ENCODE results near the gene MTCL3.

The MTCL3 gene

GRCh38 chr6:127477658-127478057 lies 41.5 kb downstream of the MTCL3 start:
- H3K9ac ChIP-seq (ENCODE audit: low read depth, low read length) = no peak overlapping the region
- TF ChIP-seq EZH2 (IDR thresholded peaks at IDR 0.05; ENCODE audit: borderline replicate concordance, low read depth, low read length, severe bottlenecking) (no peak), CTCF (IDR thresholded peaks at IDR 0.05; ENCODE audit: borderline replicate concordance, extremely low read depth, low read length, poor library complexity, severe bottlenecking) (no peak)
- no peaks in the 10 kb centered on the region for H3K79me2 ChIP-seq (ENCODE audit: insufficient read depth, low read length)
- ATAC-seq (ENCODE audit: insufficient read depth, low read depth) (no peak), DNase-seq (no peak)
- H3K27ac ChIP-seq (ENCODE audit: low read length) = no peak overlapping the region
- no peak overlapping the region for H3K4me2 ChIP-seq (ENCODE audit: insufficient read depth, low read length)
- no peak overlapping the region for H2AFZ ChIP-seq (ENCODE audit: low read depth, low read length)
- H3K36me3 ChIP-seq (ENCODE audit: insufficient read depth, low read length) = 0 out of 2 replicates have a peak, but pooled peaks cover 4% of the 10 kb centered on the region
- H4K20me1 ChIP-seq (ENCODE audit: insufficient read depth, low read length) = no peaks in the 10 kb centered on the region
- H3K4me3 ChIP-seq (ENCODE audit: low read depth in 1 of 2, low read length in 2 of 2) = no peak overlapping the region
- no peaks in the 10 kb centered on the region for H3K27me3 ChIP-seq (ENCODE audit: insufficient read depth, low read length, poor library complexity)
- H3K9me3 ChIP-seq (ENCODE audit: insufficient read depth, low read length, severe bottlenecking) = no peaks in the 10 kb centered on the region
- H3K4me1 ChIP-seq (ENCODE audit: insufficient read depth, low read length) = no peaks in the 10 kb centered on the region

- H3K9ac ChIP-seq (ENCODE audit: low read depth, low read length) = no peak overlapping the region
- H3K9me3 ChIP-seq (ENCODE audit: insufficient read depth, low read length, severe bottlenecking) = no peaks in the 10 kb centered on the region
- ATAC-seq (ENCODE audit: insufficient read depth, low read depth) = no peak
- no peaks in the 10 kb centered on the region for H3K79me2 ChIP-seq (ENCODE audit: insufficient read depth, low read length)
- no peak for DNase-seq
- no peak overlapping the region for H3K4me3 ChIP-seq (ENCODE audit: low read depth in 1 of 2, low read length in 2 of 2)
- no peaks in the 10 kb centered on the region for H3K4me1 ChIP-seq (ENCODE audit: insufficient read depth, low read length)
- H3K4me2 ChIP-seq (ENCODE audit: insufficient read depth, low read length) = no peak overlapping the region
- no peak overlapping the region for H2AFZ ChIP-seq (ENCODE audit: low read depth, low read length)
- no peak overlapping the region for H3K27ac ChIP-seq (ENCODE audit: low read length)
- H3K27me3 ChIP-seq (ENCODE audit: insufficient read depth, low read length, poor library complexity) = no peaks in the 10 kb centered on the region
- no peaks in the 10 kb centered on the region for H4K20me1 ChIP-seq (ENCODE audit: insufficient read depth, low read length)
- 0 out of 2 replicates have a peak, but pooled peaks cover 4% of the 10 kb centered on the region for H3K36me3 ChIP-seq (ENCODE audit: insufficient read depth, low read length)
- no peak for TF ChIP-seq CTCF (IDR thresholded peaks at IDR 0.05; ENCODE audit: borderline replicate concordance, extremely low read depth, low read length, poor library complexity, severe bottlenecking)
- no peak for TF ChIP-seq EZH2 (IDR thresholded peaks at IDR 0.05; ENCODE audit: borderline replicate concordance, low read depth, low read length, severe bottlenecking)
Measured at GRCh38 chr6:127475823-127476176, 43.3 kb downstream of the MTCL3 start.

- no peak for ATAC-seq (ENCODE audit: insufficient read depth, low read depth)
- Histone ChIP-seq H3K36me3 (ENCODE audit: insufficient read depth, low read length) (0 out of 2 replicates have a peak, but pooled peaks cover 4% of the 10 kb centered on the region), H3K27ac (ENCODE audit: low read length) (no peak overlapping the region)
Measured at GRCh38 chr6:127475135-127475822, 43.9 kb downstream of the MTCL3 start.

More at GRCh38 chr6:127475135-127475822, 43.9 kb downstream of the MTCL3 start:
- no peak overlapping the region for H2AFZ ChIP-seq (ENCODE audit: low read depth, low read length)
- DNase-seq = no peak
- no peaks in the 10 kb centered on the region for H3K4me1 ChIP-seq (ENCODE audit: insufficient read depth, low read length)
- no peaks in the 10 kb centered on the region for H3K79me2 ChIP-seq (ENCODE audit: insufficient read depth, low read length)
- H3K9me3 ChIP-seq (ENCODE audit: insufficient read depth, low read length, severe bottlenecking) = no peaks in the 10 kb centered on the region
- H3K4me2 ChIP-seq (ENCODE audit: insufficient read depth, low read length) = no peak overlapping the region
- no peaks in the 10 kb centered on the region for H4K20me1 ChIP-seq (ENCODE audit: insufficient read depth, low read length)
- TF ChIP-seq EZH2 (IDR thresholded peaks at IDR 0.05; ENCODE audit: borderline replicate concordance, low read depth, low read length, severe bottlenecking) = no peak
- no peak for TF ChIP-seq CTCF (IDR thresholded peaks at IDR 0.05; ENCODE audit: borderline replicate concordance, extremely low read depth, low read length, poor library complexity, severe bottlenecking)
- H3K4me3 ChIP-seq (ENCODE audit: low read depth in 1 of 2, low read length in 2 of 2) = no peak overlapping the region
- H3K27me3 ChIP-seq (ENCODE audit: insufficient read depth, low read length, poor library complexity) = no peaks in the 10 kb centered on the region
- no peak overlapping the region for H3K9ac ChIP-seq (ENCODE audit: low read depth, low read length)
